8988T (cell line): Measurements from ENCODE around the gene KLHL17.
"Not testable (repeated sequence)": the region's sequence is repeated elsewhere in the genome, so short reads cannot be mapped to it uniquely, and the experiment has no call there.

ENCODE experiments used
- DNase-seq: peaks from one replicate; pipeline ENCODE4 v3.0.0; 2011

The KLHL17 gene

GRCh38 chr1:982765-983436 is 22.5 kb downstream of the KLHL17 start:
- DNase-seq, result peak; percentile 6

GRCh38 chr1:983798-984475 is 23.6 kb downstream of the KLHL17 start:
- peak; percentile 67 for DNase-seq

- DNase-seq, result no peak
Observed at GRCh38 chr1:984476-984814, 24.1 kb downstream of the KLHL17 start.

- DNase-seq, result no peak
Observed at GRCh38 chr1:985126-985525, 24.7 kb downstream of the KLHL17 start.

GRCh38 chr1:988061-988460 is 27.7 kb downstream of the KLHL17 start:
- not testable (repeated sequence) for DNase-seq

GRCh38 chr1:991275-991674 is 30.9 kb downstream of the KLHL17 start:
- not testable (repeated sequence) for DNase-seq

GRCh38 chr1:991895-992294 is 31.5 kb downstream of the KLHL17 start:
- DNase-seq, result no peak

GRCh38 chr1:992362-992761 is 32.0 kb downstream of the KLHL17 start:
- no peak for DNase-seq

- DNase-seq, result no peak
Observed at GRCh38 chr1:993379-993995, 33.1 kb downstream of the KLHL17 start.

- not testable (repeated sequence) for DNase-seq
Observed at GRCh38 chr1:994546-994945, 34.2 kb downstream of the KLHL17 start.

GRCh38 chr1:995665-996633 is 35.6 kb downstream of the KLHL17 start:
- no peak for DNase-seq

GRCh38 chr1:996851-997712 is 36.7 kb downstream of the KLHL17 start:
- peak; percentile 18 for DNase-seq

GRCh38 chr1:997713-997992 is 37.3 kb downstream of the KLHL17 start:
- no peak for DNase-seq

GRCh38 chr1:997993-998744 is 37.8 kb downstream of the KLHL17 start:
- DNase-seq, result no peak

- no peak for DNase-seq
Observed at GRCh38 chr1:998745-998994, 38.3 kb downstream of the KLHL17 start.

GRCh38 chr1:998995-999724 is 38.8 kb downstream of the KLHL17 start:
- no peak for DNase-seq

GRCh38 chr1:999725-1000356 is 39.5 kb downstream of the KLHL17 start, which contains the start of gene HES4:
Gene HES4 (minus strand): TSS chr1:1000097. CDS start chr1:999973, 124 bp downstream.
- peak; percentile 60 for DNase-seq

GRCh38 chr1:1000357-1001056 is 40.1 kb downstream of the KLHL17 start:
- peak; percentile 85 for DNase-seq

GRCh38 chr1:1001057-1001783 is 40.8 kb downstream of the KLHL17 start:
- peak; percentile 10 for DNase-seq
